Kidney capillary endothelial cell (primary cell): ENCODE results near the gene PSTPIP1.

Source experiments
- DNase-seq: peaks from one replicate; pipeline ENCODE4 v3.0.0-alpha.2; 2018; ENCODE audit warnings: low spot score

Gene PSTPIP1

DNA sequence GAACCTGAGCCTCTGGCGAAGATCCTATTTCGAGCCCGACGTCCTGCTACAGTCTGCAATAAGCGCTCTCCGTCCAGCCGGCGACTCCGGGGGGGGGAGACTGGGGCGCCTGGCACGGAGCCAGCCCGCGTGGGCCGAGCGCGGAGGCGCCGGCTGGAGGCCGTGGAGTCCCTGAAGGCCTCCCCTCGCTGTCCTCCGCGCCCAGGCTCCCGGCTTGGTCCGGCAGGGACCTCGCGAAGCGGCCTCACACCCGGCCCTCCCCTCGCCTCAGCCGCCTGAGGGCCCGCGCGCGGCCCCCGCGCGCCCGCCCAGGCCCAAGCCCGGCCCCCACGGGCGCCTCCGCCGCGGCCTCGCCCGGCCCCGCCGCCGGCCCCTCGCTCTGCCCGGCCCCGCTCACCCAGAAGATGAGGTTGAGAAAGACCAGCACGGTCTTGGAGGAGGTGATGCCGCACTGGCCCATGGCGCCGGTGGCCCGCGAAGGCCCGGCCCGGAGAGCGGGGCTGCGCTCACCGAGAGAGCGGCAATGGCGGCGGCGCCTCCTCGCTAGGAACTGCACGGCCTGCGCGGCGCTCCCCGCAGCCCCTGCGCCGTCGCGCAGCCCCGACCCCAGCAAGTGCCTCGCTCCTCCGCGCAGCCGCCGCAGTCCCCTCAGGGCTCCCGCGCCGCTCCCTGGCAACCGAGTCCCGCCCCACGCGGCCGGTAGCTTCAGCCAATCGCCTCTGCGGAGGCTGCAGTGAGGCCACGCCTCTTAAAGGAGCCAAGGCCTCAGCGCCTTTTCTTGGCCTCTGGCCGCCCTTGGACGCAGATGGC is 75.8 kb downstream of the PSTPIP1 start, which contains the start of gene TSPAN3:
Gene TSPAN3 (minus strand): TSS at position 615 of the 810 bp plus-strand sequence. CDS start 155 bp downstream, at position 460.
- peak; percentile 92 for DNase-seq

DNA sequence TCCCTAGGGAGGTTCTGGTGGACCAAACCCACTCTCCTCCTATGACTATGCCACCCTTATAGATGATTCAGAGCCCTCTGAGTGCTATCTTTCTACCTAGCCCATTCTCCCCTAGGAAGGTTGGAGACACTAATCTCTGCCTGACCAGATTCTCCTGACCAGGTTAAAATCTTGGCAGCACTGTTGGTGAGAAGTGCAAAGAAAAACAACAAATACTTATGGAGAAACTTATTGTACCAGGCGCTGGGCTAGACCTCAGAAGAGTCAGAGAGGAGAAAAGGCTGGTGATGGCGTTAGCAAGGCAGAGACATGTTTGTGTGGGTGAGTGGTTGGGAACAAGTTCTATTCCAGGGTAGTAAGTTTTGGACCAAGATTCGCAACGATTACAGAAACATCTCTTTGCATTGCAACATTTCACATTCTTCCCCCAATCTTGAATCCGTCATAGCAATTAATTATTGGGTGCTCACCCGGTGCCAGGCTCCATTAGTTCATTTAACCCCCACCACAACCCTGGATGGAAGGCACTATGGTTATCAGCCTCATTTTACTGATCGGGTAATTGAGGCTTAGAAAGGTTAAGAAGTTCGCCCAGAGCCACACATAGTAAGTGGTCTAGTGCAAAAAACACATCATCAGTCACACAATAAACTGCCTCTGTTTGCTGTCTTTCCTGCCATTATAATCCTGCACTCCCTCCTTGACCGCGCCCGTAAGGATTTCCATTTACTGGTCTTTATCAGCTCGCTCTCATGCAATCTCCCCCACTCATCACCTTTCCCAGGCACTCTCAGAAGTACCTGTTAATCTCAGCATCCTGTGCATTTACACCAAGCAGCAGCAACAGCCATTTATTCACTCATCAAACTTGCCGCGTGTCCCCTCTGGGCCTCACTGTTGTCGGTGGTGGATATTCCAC is 76.6 kb downstream of the PSTPIP1 start:
- no peak for DNase-seq

DNA sequence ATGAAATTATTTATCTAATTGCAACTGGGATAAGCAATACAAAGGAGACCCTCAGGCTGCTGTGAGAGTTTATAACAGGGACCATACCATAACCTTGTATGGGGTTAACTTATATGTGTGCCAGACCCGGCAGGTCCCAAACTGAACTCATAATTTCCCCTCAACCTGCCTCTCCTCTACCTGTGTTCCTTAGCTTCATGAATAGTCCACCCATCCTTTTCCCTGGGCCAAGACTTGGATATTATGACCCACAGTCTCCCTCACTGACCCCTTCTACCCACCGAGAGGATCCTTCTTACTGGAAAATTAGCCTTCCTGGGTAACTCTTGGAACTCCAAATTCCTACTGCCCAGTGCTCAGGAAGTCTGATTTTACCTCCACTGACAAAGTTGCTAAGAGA is 79.4 kb downstream of the PSTPIP1 start:
- no peak for DNase-seq

DNA sequence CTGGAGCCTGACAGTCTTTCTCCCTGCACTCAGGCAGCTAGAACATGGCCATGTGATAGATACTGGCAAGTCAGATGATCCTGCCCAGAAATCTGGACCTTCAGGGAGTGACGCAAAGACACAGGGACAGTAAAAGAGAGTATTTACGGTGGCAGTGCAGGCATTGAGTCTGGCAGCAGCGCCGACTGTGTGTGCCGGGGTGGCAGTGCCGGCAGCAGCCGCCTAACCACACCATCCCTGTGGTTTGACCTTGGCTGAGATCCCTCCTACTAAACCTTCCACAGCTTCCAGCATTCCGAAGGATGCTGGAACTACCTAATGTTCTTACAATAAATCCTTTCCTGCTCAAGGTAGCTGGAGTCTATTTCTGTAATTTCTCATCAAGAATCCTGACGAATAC is 80.6 kb downstream of the PSTPIP1 start:
- DNase-seq: no peak

DNA sequence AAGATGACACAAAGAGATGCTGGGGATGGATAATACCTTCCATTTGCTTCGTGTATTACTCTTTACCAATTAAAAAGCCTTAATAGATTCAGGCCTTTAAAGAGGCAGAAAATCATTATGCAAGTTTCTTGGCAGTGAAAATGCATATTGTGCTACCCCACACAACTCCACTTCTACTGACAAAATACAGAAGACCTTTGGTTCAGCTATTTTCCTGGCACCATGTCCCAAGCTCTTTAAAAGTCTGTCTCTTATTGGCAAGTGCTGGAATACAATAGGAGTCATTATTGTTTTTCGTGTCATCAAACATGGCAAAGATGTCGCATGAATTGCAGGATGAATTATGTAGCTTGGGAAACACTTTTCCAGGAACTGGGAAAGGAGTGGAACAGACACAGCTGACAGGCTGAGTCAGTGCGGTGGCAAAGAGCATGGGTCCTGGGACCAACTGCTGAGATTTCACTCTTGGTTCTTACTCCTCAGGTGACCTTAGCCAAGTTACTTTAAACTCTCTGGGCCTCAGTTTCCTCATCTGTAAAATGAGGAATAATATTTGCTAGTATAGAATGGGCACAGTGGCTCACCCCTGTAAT is 81.5 kb downstream of the PSTPIP1 start:
- no peak for DNase-seq

DNA sequence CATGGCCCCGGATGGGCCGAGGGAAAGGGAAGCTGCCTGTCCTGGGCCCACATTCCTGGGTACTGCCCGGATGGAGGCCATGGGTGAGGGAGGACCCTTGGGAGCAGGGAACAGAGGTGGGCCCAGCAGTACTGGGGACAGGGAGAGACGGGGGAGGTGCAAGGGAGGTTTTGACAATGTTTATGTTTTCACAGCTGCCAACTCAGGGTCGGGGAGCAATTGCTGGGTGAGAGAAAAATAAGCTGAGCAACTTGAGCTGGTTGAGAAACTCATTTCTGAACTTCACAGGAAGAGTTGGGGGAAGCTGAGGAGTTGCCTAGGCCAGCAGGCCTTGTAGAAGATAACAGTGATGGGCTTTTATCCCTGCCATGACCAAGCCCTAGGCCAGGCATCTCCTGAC is 87.0 kb downstream of the PSTPIP1 start:
- no peak for DNase-seq

DNA sequence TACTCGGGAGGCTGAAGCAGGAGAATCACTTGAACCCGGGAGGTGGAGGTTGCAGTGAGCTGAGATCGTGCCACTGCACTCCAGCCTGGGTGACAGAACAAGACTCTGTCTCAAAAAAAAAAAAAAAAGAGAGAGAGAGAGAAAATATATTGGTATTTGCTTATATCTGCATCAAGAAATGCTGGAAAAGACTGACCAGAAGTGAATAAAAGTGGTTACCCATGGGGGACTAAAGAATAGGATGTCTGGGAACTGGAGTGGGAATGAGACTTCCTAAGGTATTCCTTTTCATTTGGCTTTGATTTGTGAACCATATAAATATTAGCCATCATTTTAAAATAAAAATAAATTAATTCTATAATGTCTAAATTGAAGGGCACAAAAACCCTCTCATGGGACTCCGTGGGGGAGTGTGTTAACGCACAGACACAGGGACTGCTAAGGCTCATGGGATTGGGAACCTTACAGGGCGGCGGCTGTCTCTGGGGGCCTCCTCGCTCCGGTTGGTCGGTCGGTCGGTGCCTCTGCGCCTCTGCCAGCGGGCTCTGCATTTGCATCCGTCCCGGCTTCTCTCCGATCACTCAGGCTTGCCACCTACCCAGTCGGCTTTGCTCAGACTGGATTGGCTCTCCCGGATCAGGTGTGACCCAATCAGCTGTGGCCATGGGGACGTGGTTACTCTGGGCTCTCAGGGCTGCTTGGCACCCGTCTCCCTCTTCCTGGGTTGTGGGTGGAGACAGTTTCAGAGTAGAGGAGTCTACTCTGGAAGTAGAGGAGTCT is 88.6 kb downstream of the PSTPIP1 start:
- no peak for DNase-seq

DNA sequence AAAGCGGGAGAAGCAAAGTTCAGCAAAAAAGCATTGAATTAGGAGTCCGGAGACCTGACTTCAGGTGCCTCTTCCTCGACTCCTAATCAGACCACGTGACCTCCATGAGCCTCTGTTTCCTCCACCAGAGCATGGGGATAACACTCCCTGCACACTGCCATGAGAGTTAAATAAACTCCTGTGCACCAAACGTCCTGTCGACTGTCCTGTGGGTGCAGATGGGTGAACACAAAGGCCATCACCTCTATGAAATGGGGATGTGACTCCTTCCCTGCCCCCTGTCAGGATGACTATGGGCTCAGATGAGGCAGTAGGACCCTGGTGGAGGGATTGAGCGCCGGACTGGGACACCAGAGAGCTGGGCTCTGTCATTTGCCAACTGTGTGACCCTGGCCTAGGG is 89.5 kb downstream of the PSTPIP1 start:
- no peak for DNase-seq

DNA sequence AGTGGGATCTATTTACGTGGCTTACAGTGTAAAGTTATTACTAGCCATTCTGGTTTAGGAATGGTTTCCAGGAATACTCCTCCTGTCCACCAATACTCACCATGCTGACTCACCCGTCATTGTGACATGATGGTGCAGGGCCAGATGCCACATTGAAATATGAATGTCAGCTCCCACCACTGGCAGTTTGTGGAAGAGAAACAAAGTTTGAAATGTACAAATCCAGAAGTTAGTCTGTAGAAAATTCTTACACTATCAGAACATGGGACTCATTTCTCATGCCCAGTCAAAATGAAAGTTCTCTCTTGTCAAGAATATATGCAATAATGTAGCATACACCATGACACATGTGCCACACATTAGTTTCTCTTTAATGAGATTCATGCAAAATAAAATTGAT is 90.4 kb downstream of the PSTPIP1 start:
- no peak for DNase-seq
